Activated B cell treated with CpG ODN at 0.5 μM for 24 hours (primary cell): ENCODE results near the gene ACKR2. TPM values are rescaled to one million over a fixed set of nuclear protein-coding genes. Genes with fewer than 3 reads are reported as not detected.

Source experiments
- ATAC-seq: fragments of 200-7000 bp; cut with Tn5 transposase; one replicate; pipeline ENCODE4 v1.10.0; 2021; ENCODE audit warnings: low read depth, mild to moderate bottlenecking, moderate library complexity
- CTCF ChIA-PET: fragments of 350-600 bp; sonication (Branson Sonifier 250); formaldehyde crosslinking; loops from one replicate; lab custom pipeline; 2021; ENCODE audit warnings: antibody characterized with exemption; lab: Charles Lee
- POLR2A ChIA-PET: fragments of 350-600 bp; sonication (Branson Sonifier 250); formaldehyde crosslinking; loops from one replicate; lab custom pipeline; 2021; ENCODE audit warnings: antibody characterized with exemption; lab: Charles Lee
- DNase-seq: peaks from one replicate; pipeline ENCODE4 v3.0.0; 2022
- H3K27ac Mint-ChIP-seq: one replicate; pipeline ENCODE4 v1.8.0; 2020; ENCODE audit warnings: mixed read lengths
- H3K27me3 Mint-ChIP-seq: one replicate; pipeline ENCODE4 v1.8.0; 2021; ENCODE audit warnings: mixed read lengths
- H3K36me3 Mint-ChIP-seq: one replicate; pipeline ENCODE4 v1.8.0; 2021; ENCODE audit warnings: low read depth, mixed read lengths
- H3K4me1 Mint-ChIP-seq: one replicate; pipeline ENCODE4 v1.8.0; 2021; ENCODE audit warnings: mixed read lengths
- H3K4me3 Mint-ChIP-seq: one replicate; pipeline ENCODE4 v1.8.0; 2020; ENCODE audit warnings: mild to moderate bottlenecking, mixed read lengths
- H3K9me3 Mint-ChIP-seq: one replicate; pipeline ENCODE4 v1.8.0; 2020; ENCODE audit warnings: mixed read lengths
- CTCF ChIP-seq: fragments of 200-600 bp; IDR thresholded peaks from one replicate; pipeline ENCODE4 v1.8.0; 2022; ENCODE audit warnings: antibody characterized with exemption, mild to moderate bottlenecking
- intact Hi-C: fragments of 100-400 bp; cut with micrococcal nuclease; formaldehyde crosslinking; loops from one replicate; pipeline ENCODE4 v1.15.1; 2024
- total RNA-seq: library from RNA; stranded (reverse); gene quantifications from 2 replicates; pipeline ENCODE4 v1.2.3, GENCODE V29; 2022

Gene ACKR2
- total RNA-seq, 1 donor from 2014 or later, result 0.22 TPM

- H3K27ac Mint-ChIP-seq, result no peak overlapping the region
- POLR2A ChIA-PET, result no interaction called here
- intact Hi-C loops, result no loop called here
- H3K9me3 Mint-ChIP-seq, result no peaks in the 10 kb centered on the region
- TF ChIP-seq CTCF, result no peak
- ATAC-seq (no peak), DNase-seq (no peak)
- CTCF ChIA-PET, result no interaction called here
- H3K4me1 Mint-ChIP-seq, result no peaks in the 10 kb centered on the region
- H3K27me3 Mint-ChIP-seq, result no peaks in the 10 kb centered on the region
- H3K4me3 Mint-ChIP-seq, result no peak overlapping the region
- no peaks in the 10 kb centered on the region for H3K36me3 Mint-ChIP-seq
Observed at GRCh38 chr3:42872718-42873117, 63.5 kb downstream of the ACKR2 start.

- Mint-ChIP-seq H3K4me1 (no peaks in the 10 kb centered on the region), H3K9me3 (no peaks in the 10 kb centered on the region), H3K27me3 (no peaks in the 10 kb centered on the region), H3K36me3 (no peaks in the 10 kb centered on the region), H3K4me3 (no peak overlapping the region), H3K27ac (no peak overlapping the region)
- CTCF ChIA-PET, result no interaction called here
- POLR2A ChIA-PET, result no interaction called here
- intact Hi-C loops, result no loop called here
- no peak for ATAC-seq
- no peak for TF ChIP-seq CTCF
- no peak for DNase-seq
Observed at GRCh38 chr3:42873221-42873982, 64.2 kb downstream of the ACKR2 start.

GRCh38 chr3:42874749-42875148 is 65.5 kb downstream of the ACKR2 start:
- intact Hi-C loops, result no loop called here
- CTCF ChIA-PET, result no interaction called here

GRCh38 chr3:42875325-42876151 is 66.3 kb downstream of the ACKR2 start, which contains the start of gene CYP8B1:
CYP8B1 (minus strand) TSS chr3:42875879; CDS start chr3:42875816, 63 bp downstream.
- POLR2A ChIA-PET, result no interaction called here
- DNase-seq (no peak), ATAC-seq (no peak)
- CTCF ChIA-PET, result interaction anchor here (1.6 kb wide), 1 partner anchor 96 kb away, joined by 4 read pairs; no protein-coding TSS in a partner anchor
- Mint-ChIP-seq H3K4me1 (peaks cover 2% of the 10 kb centered on the region), H3K27ac (no peak within 1 kb of the TSS), H3K4me3 (no peak within 1 kb of the TSS), H3K9me3 (no peaks in the 10 kb centered on the region), H3K27me3 (no peaks in the 10 kb centered on the region), H3K36me3 (no peaks in the 10 kb centered on the region)
- intact Hi-C loops, result no loop called here
- TF ChIP-seq CTCF, result no peak

More at GRCh38 chr3:42874749-42875148, 65.5 kb downstream of the ACKR2 start:
- no peaks in the 10 kb centered on the region for H3K4me1 Mint-ChIP-seq
- no peaks in the 10 kb centered on the region for H3K9me3 Mint-ChIP-seq
- no peak overlapping the region for H3K4me3 Mint-ChIP-seq
- H3K36me3 Mint-ChIP-seq, result no peaks in the 10 kb centered on the region
- ATAC-seq (no peak), DNase-seq (no peak)
- H3K27me3 Mint-ChIP-seq, result no peaks in the 10 kb centered on the region
- TF ChIP-seq CTCF, result no peak
- H3K27ac Mint-ChIP-seq, result no peak overlapping the region
- POLR2A ChIA-PET, result no interaction called here

GRCh38 chr3:42876401-42876800 is 67.2 kb downstream of the ACKR2 start:
- DNase-seq (no peak), ATAC-seq (no peak)
- H3K27me3 Mint-ChIP-seq, result no peaks in the 10 kb centered on the region
- no peak overlapping the region for H3K27ac Mint-ChIP-seq
- TF ChIP-seq CTCF, result no peak
- ChIA-PET CTCF (interaction anchor here (1.6 kb wide), 1 partner anchor 97 kb away, joined by 4 read pairs; no protein-coding TSS in a partner anchor), POLR2A (no interaction called here)
- no peaks in the 10 kb centered on the region for H3K9me3 Mint-ChIP-seq
- no peak overlapping the region for H3K4me3 Mint-ChIP-seq
- no peaks in the 10 kb centered on the region for H3K36me3 Mint-ChIP-seq
- peaks cover 8% of the 10 kb centered on the region for H3K4me1 Mint-ChIP-seq
- intact Hi-C loops, result no loop called here
